Mesenchymal stem cell (in vitro differentiated cells and primary cell): ENCODE measurements around the gene TP73. TPM values are rescaled to one million over a fixed set of nuclear protein-coding genes. Genes with fewer than 3 reads are reported as not detected.
A peak's percentile ranks its signal among the peaks of the same experiment; 100 is the strongest.

Source experiments
- DNase-seq: peaks from one replicate; pipeline ENCODE4 v3.0.0-alpha.2; 2013
- H2AFZ ChIP-seq: one replicate; pipeline ENCODE4 v1.6.1; 2013; ENCODE audit warnings: low read depth, mild to moderate bottlenecking, control low read depth, inconsistent platforms, low read length, moderate library complexity
- H2AK5ac ChIP-seq: 2 replicates; pipeline ENCODE4 v1.6.1; 2013; ENCODE audit warnings: low read length, moderate library complexity, mild to moderate bottlenecking, inconsistent platforms; ENCODE audit not compliant: severe bottlenecking
- H2BK120ac ChIP-seq: one replicate; pipeline ENCODE4 v1.6.1; 2013; ENCODE audit warnings: low read depth, mild to moderate bottlenecking, inconsistent platforms, low read length, moderate library complexity
- H2BK12ac ChIP-seq, 2 experiments: one replicate each; pipeline ENCODE4 v1.6.1; 2013; ENCODE audit warnings: inconsistent platforms in 2 of 2, low read length in 2 of 2, mild to moderate bottlenecking in 2 of 2, moderate library complexity in 2 of 2, control low read depth in 1 of 2
- H2BK15ac ChIP-seq: one replicate; pipeline ENCODE4 v1.6.1; 2013; ENCODE audit warnings: mild to moderate bottlenecking, low read depth, inconsistent platforms; ENCODE audit not compliant: poor library complexity, severe bottlenecking
- H2BK5ac ChIP-seq: 2 replicates; pipeline ENCODE4 v1.6.1; 2013; ENCODE audit warnings: low read depth, mild to moderate bottlenecking, low read length, control low read depth, inconsistent platforms; ENCODE audit not compliant: poor library complexity, severe bottlenecking
- H3K14ac ChIP-seq, 2 experiments: one replicate each; pipeline ENCODE4 v1.6.1; 2013; ENCODE audit warnings: inconsistent platforms in 2 of 2, low read length in 2 of 2, control low read depth in 1 of 2, mild to moderate bottlenecking in 1 of 2, moderate library complexity in 1 of 2
- H3K18ac ChIP-seq, 2 experiments: one replicate each; pipeline ENCODE4 v1.6.1; 2013; ENCODE audit warnings: inconsistent platforms in 2 of 2, low read length in 2 of 2, control low read depth in 1 of 2, low read depth in 1 of 2, mild to moderate bottlenecking in 1 of 2
- H3K23ac ChIP-seq, 2 experiments: one replicate each; pipeline ENCODE4 v1.6.1; 2013; ENCODE audit warnings: inconsistent platforms in 2 of 2, low read length in 2 of 2, mild to moderate bottlenecking in 2 of 2, moderate library complexity in 2 of 2, control low read depth in 1 of 2
- H3K27ac ChIP-seq: 2 replicates; pipeline ENCODE4 v1.5.1; 2013; ENCODE audit warnings: mild to moderate bottlenecking, moderate library complexity, low read length, control low read depth, inconsistent platforms; ENCODE audit not compliant: poor library complexity, severe bottlenecking
- H3K27me3 ChIP-seq, 2 experiments: 2 replicates each; pipeline versions ENCODE4 v1.6.1 to v1.7.0; 2013; ENCODE audit warnings: low read length in 2 of 2, mild to moderate bottlenecking in 2 of 2, moderate library complexity in 2 of 2, control low read depth in 1 of 2, inconsistent platforms in 1 of 2; ENCODE audit not compliant: control insufficient read depth in 1 of 2, insufficient read depth in 1 of 2
- H3K36me3 ChIP-seq, 2 experiments: 2 replicates each; pipeline versions ENCODE4 v1.6.1 to v1.7.0; 2013; ENCODE audit warnings: low read length in 2 of 2, control low read depth in 1 of 2, inconsistent platforms in 1 of 2, low read depth in 1 of 2, mild to moderate bottlenecking in 1 of 2; ENCODE audit not compliant: insufficient read depth in 2 of 2, control insufficient read depth in 1 of 2
- H3K4ac ChIP-seq, 2 experiments: one replicate each; pipeline ENCODE4 v1.6.1; 2013; ENCODE audit warnings: inconsistent platforms in 2 of 2, low read length in 2 of 2, mild to moderate bottlenecking in 2 of 2, moderate library complexity in 2 of 2, control low read depth in 1 of 2, low read depth in 1 of 2
- H3K4me1 ChIP-seq: 2 replicates; pipeline ENCODE4 v1.6.1; 2013; ENCODE audit warnings: low read depth, low read length, control low read depth; ENCODE audit not compliant: control insufficient read depth, insufficient read depth
- H3K4me2 ChIP-seq: 2 replicates; pipeline ENCODE4 v1.6.1; 2013; ENCODE audit warnings: low read length, mild to moderate bottlenecking, inconsistent platforms; ENCODE audit not compliant: poor library complexity, severe bottlenecking
- H3K4me3 ChIP-seq, 2 experiments: 2 replicates each; pipeline versions ENCODE4 v1.5.1 to v1.7.0; 2013; ENCODE audit warnings: low read length in 2 of 2, mild to moderate bottlenecking in 2 of 2, control low read depth in 1 of 2, low read depth in 1 of 2; ENCODE audit not compliant: insufficient read depth in 1 of 2
- H3K79me1 ChIP-seq: replicated peaks from 2 replicates; pipeline ENCODE4 v1.6.1; 2013; ENCODE audit warnings: mild to moderate bottlenecking, control low read depth, low read length, inconsistent platforms; ENCODE audit not compliant: poor library complexity, severe bottlenecking
- H3K9ac ChIP-seq: 2 replicates; pipeline ENCODE4 v1.7.0; 2013; ENCODE audit warnings: mild to moderate bottlenecking, low read length, moderate library complexity
- H3K9me3 ChIP-seq: 2 replicates; pipeline ENCODE4 v1.7.0; 2013; ENCODE audit warnings: mild to moderate bottlenecking, low read length; ENCODE audit not compliant: control insufficient read depth
- H4K8ac ChIP-seq: one replicate; pipeline ENCODE4 v1.6.1; 2013; ENCODE audit warnings: inconsistent platforms, mild to moderate bottlenecking, low read length, moderate library complexity
- H4K91ac ChIP-seq: one replicate; pipeline ENCODE4 v1.6.1; 2013; ENCODE audit warnings: mild to moderate bottlenecking, low read length, inconsistent platforms
- WGBS: methylation state at CpG from one replicate; pipeline ENCODE4 v1.1.7; 2013; ENCODE audit warnings: mixed read lengths; 5-methylcytosine and 5-hydroxymethylcytosine counted together
- polyA plus RNA-seq, 2 experiments: library from polyadenylated mRNA; stranded (reverse); fragments of 200-250 nt; gene quantifications; one replicate each; pipeline ENCODE4 v1.2.3, GENCODE V29; 2013

Gene TP73
- 0.01 TPM for polyA plus RNA-seq (2013, experiment 1 of 2)
- 0.01 TPM for polyA plus RNA-seq (2013, experiment 2 of 2)

- no peak within 1 kb of the TSS for H3K4me3 ChIP-seq
- no peak within 1 kb of the TSS for H3K18ac ChIP-seq
- no peaks in the 10 kb centered on the region for H3K9me3 ChIP-seq
- H4K8ac ChIP-seq = no peak within 1 kb of the TSS
- peak within 1 kb of the TSS; percentile 11 for H2AFZ ChIP-seq
- H3K4me1 ChIP-seq = peaks cover 21% of the 10 kb centered on the region
- no peak within 1 kb of the TSS for H3K4ac ChIP-seq
- no peak within 1 kb of the TSS for H3K23ac ChIP-seq
- H2BK15ac ChIP-seq = no peak within 1 kb of the TSS
- H4K91ac ChIP-seq = no peak within 1 kb of the TSS
- peaks cover 4% of the 10 kb centered on the region in 2 experiments for H3K36me3 ChIP-seq
- peaks cover 64 to 65% of the 10 kb centered on the region in 2 experiments for H3K27me3 ChIP-seq
- H2BK120ac ChIP-seq = no peak within 1 kb of the TSS
- peak within 1 kb of the TSS; percentile 54 for H3K4me2 ChIP-seq
- no peak within 1 kb of the TSS for H2BK12ac ChIP-seq
- no peak within 1 kb of the TSS for H3K9ac ChIP-seq
- H3K14ac ChIP-seq = no peak within 1 kb of the TSS
- peaks cover 12% of the 10 kb centered on the region for H3K79me1 ChIP-seq
- no peak within 1 kb of the TSS for H3K27ac ChIP-seq
- H2AK5ac ChIP-seq = no peak within 1 kb of the TSS
- no peak for DNase-seq
- no peak within 1 kb of the TSS for H2BK5ac ChIP-seq
- 0% methylated on average over 24 of the region's 80 CpGs for WGBS
Measured at GRCh38 chr1:3651930-3652547, at the start of gene TP73. Gene TP73 (plus strand): TSS chr1:3652516. CDS start chr1:3682366, 29,850 bp downstream.

- no peak overlapping the region for H3K14ac ChIP-seq
- no peak overlapping the region for H4K91ac ChIP-seq
- H3K18ac ChIP-seq = no peak overlapping the region
- H3K9me3 ChIP-seq = no peaks in the 10 kb centered on the region
- H2AFZ ChIP-seq = no peak overlapping the region
- no peak for DNase-seq
- H3K27ac ChIP-seq = no peak overlapping the region
- no peak overlapping the region for H3K9ac ChIP-seq
- no peaks in the 10 kb centered on the region for H3K4me1 ChIP-seq
- H3K4me2 ChIP-seq = no peak overlapping the region
- H3K23ac ChIP-seq = no peak overlapping the region
- no peak overlapping the region for H2BK12ac ChIP-seq
- peaks cover 64 to 65% of the 10 kb centered on the region in 2 experiments for H3K27me3 ChIP-seq
- H3K36me3 ChIP-seq = peaks cover 0 to 4% of the 10 kb centered on the region in 2 experiments
- H3K4ac ChIP-seq = no peak overlapping the region
- no peaks in the 10 kb centered on the region for H3K79me1 ChIP-seq
- WGBS = 83% methylated on average over 11 of the region's 11 CpGs
- H2BK5ac ChIP-seq = no peak overlapping the region
- no peak overlapping the region for H2BK15ac ChIP-seq
- no peak overlapping the region for H2BK120ac ChIP-seq
- H4K8ac ChIP-seq = no peak overlapping the region
- no peak overlapping the region for H2AK5ac ChIP-seq
- H3K4me3 ChIP-seq = no peak overlapping the region
Measured at GRCh38 chr1:3603156-3603555, 49.2 kb upstream of the TP73 start.

- H2AK5ac ChIP-seq = no peak overlapping the region
- no peak overlapping the region for H3K4me2 ChIP-seq
- no peak overlapping the region for H4K91ac ChIP-seq
- H3K18ac ChIP-seq = no peak overlapping the region
- no peak overlapping the region for H4K8ac ChIP-seq
- no peak overlapping the region for H3K4ac ChIP-seq
- peaks cover 64 to 66% of the 10 kb centered on the region in 2 experiments for H3K27me3 ChIP-seq
- no peak overlapping the region for H3K4me3 ChIP-seq
- DNase-seq = no peak
- H2BK12ac ChIP-seq = no peak overlapping the region
- H2AFZ ChIP-seq = no peak overlapping the region
- peaks cover 0 to 4% of the 10 kb centered on the region in 2 experiments for H3K36me3 ChIP-seq
- H2BK5ac ChIP-seq = no peak overlapping the region
- no peak overlapping the region for H3K9ac ChIP-seq
- no peaks in the 10 kb centered on the region for H3K79me1 ChIP-seq
- H3K27ac ChIP-seq = no peak overlapping the region
- H2BK15ac ChIP-seq = no peak overlapping the region
- no peaks in the 10 kb centered on the region for H3K9me3 ChIP-seq
- H3K4me1 ChIP-seq = no peaks in the 10 kb centered on the region
- H2BK120ac ChIP-seq = no peak overlapping the region
- no peak overlapping the region for H3K14ac ChIP-seq
- no peak overlapping the region for H3K23ac ChIP-seq
- WGBS = 85% methylated on average over 29 of the region's 29 CpGs
Measured at GRCh38 chr1:3603571-3604467, 48.5 kb upstream of the TP73 start.

- peaks cover 64 to 66% of the 10 kb centered on the region in 2 experiments for H3K27me3 ChIP-seq
- no peak overlapping the region for H3K9ac ChIP-seq
- no peak overlapping the region for H3K4me2 ChIP-seq
- H3K23ac ChIP-seq = no peak overlapping the region
- H3K4me3 ChIP-seq = no peak overlapping the region
- no peaks in the 10 kb centered on the region for H3K9me3 ChIP-seq
- H3K27ac ChIP-seq = no peak overlapping the region
- no peak overlapping the region for H4K8ac ChIP-seq
- H3K4me1 ChIP-seq = no peaks in the 10 kb centered on the region
- no peak overlapping the region for H2BK15ac ChIP-seq
- H2AK5ac ChIP-seq = no peak overlapping the region
- DNase-seq = no peak
- H4K91ac ChIP-seq = no peak overlapping the region
- 73% methylated on average over 7 of the region's 8 CpGs for WGBS
- no peak overlapping the region for H2BK120ac ChIP-seq
- no peak overlapping the region for H3K18ac ChIP-seq
- H2BK12ac ChIP-seq = no peak overlapping the region
- H3K36me3 ChIP-seq = peaks cover 0 to 4% of the 10 kb centered on the region in 2 experiments
- no peak overlapping the region for H2BK5ac ChIP-seq
- no peak overlapping the region for H2AFZ ChIP-seq
- no peak overlapping the region for H3K4ac ChIP-seq
- no peak overlapping the region for H3K14ac ChIP-seq
- H3K79me1 ChIP-seq = no peaks in the 10 kb centered on the region
Measured at GRCh38 chr1:3604468-3604974, 47.8 kb upstream of the TP73 start.
